IMR-90 (cell line): ENCODE measurements around the gene CATSPERB. TPM values are rescaled to one million over a fixed set of nuclear protein-coding genes. Genes with fewer than 3 reads are reported as not detected.

Source experiments
- ATAC-seq: fragments of 200-7000 bp; cut with Tn5 transposase; 2 replicates; pipeline ENCODE4 v1.9.1; 2020; ENCODE audit warnings: low read depth, mild to moderate bottlenecking, moderate library complexity
- BruUV-seq: library from RNA; stranded (reverse); fragments of 400-500 nt; replicated peaks from 2 replicates; lab custom pipeline; 2021; lab: Mats Ljungman, UMichigan
- CTCF ChIA-PET: fragments of 300-600 bp; formaldehyde crosslinking; extraction: SDS; loops from one replicate; lab custom pipeline; 2021; ENCODE audit warnings: antibody characterized with exemption; lab: Yijun Ruan, JAX
- POLR2A ChIA-PET: fragments of 300-600 bp; sonication (Branson Sonifier 250); formaldehyde crosslinking; loops from one replicate; lab custom pipeline; 2022; ENCODE audit warnings: antibody characterized with exemption; ENCODE audit not compliant: unreplicated experiment; lab: Charles Lee
- DNase-seq: peaks from one replicate; pipeline ENCODE4 v3.0.0; 2013
- H2AFZ ChIP-seq: replicated peaks from 2 replicates; pipeline ENCODE3; 2013; ENCODE audit warnings: low read length, mild to moderate bottlenecking; ENCODE audit not compliant: poor library complexity
- H2AK5ac ChIP-seq: 2 replicates; pipeline ENCODE4 v1.6.1; 2013; ENCODE audit warnings: low read depth, low read length, inconsistent platforms
- H2AK9ac ChIP-seq: replicated peaks from 2 replicates; pipeline ENCODE3; 2013; ENCODE audit warnings: mild to moderate bottlenecking, low read depth, low read length, moderate library complexity; ENCODE audit not compliant: poor library complexity
- H2BK120ac ChIP-seq: 2 replicates; pipeline ENCODE4 v1.6.1; 2013; ENCODE audit warnings: low read depth, low read length, inconsistent platforms
- H2BK15ac ChIP-seq: 3 replicates; pipeline ENCODE4 v1.6.1; 2013; ENCODE audit warnings: low read depth, low read length, inconsistent platforms
- H2BK20ac ChIP-seq: 2 replicates; pipeline ENCODE4 v1.6.1; 2013; ENCODE audit warnings: low read depth, mild to moderate bottlenecking, inconsistent platforms, low read length, moderate library complexity
- H2BK5ac ChIP-seq: 2 replicates; pipeline ENCODE4 v1.6.1; 2013; ENCODE audit warnings: mild to moderate bottlenecking, low read depth, low read length, inconsistent platforms; ENCODE audit not compliant: poor library complexity, severe bottlenecking
- H3K14ac ChIP-seq: replicated peaks from 2 replicates; pipeline ENCODE4 v1.6.1; 2013; ENCODE audit warnings: low read depth, low read length, inconsistent platforms
- H3K18ac ChIP-seq: 2 replicates; pipeline ENCODE4 v1.6.1; 2013; ENCODE audit warnings: low read depth, low read length, control low read depth
- H3K23ac ChIP-seq: 2 replicates; pipeline ENCODE4 v1.6.1; 2013; ENCODE audit warnings: low read depth, low read length, inconsistent platforms
- H3K27ac ChIP-seq: 2 replicates; pipeline ENCODE4 v1.5.1; 2013; ENCODE audit warnings: mild to moderate bottlenecking, control low read depth, low read length; ENCODE audit not compliant: insufficient read depth
- H3K27me3 ChIP-seq: 2 replicates; pipeline ENCODE4 v1.6.1; 2013; ENCODE audit warnings: low read length; ENCODE audit not compliant: control insufficient read depth, insufficient read depth
- H3K36me3 ChIP-seq: 2 replicates; pipeline ENCODE4 v1.6.1; 2013; ENCODE audit warnings: low read length, mixed read lengths; ENCODE audit not compliant: control insufficient read depth, insufficient read depth
- H3K4ac ChIP-seq: 2 replicates; pipeline ENCODE4 v1.6.1; 2013; ENCODE audit warnings: low read depth, low read length, inconsistent platforms
- H3K4me1 ChIP-seq: 2 replicates; pipeline ENCODE4 v1.6.1; 2013; ENCODE audit warnings: low read length, mixed read lengths; ENCODE audit not compliant: control insufficient read depth, insufficient read depth
- H3K4me2 ChIP-seq: 2 replicates; pipeline ENCODE4 v1.6.1; 2013; ENCODE audit warnings: low read depth, mild to moderate bottlenecking, control low read depth, low read length, moderate library complexity
- H3K4me3 ChIP-seq: 2 replicates; pipeline ENCODE4 v1.5.1; 2013; ENCODE audit warnings: low read depth, mild to moderate bottlenecking, control low read depth, low read length, moderate library complexity; ENCODE audit not compliant: insufficient read depth
- H3K56ac ChIP-seq: 2 replicates; pipeline ENCODE4 v1.6.1; 2013; ENCODE audit warnings: low read length, inconsistent platforms; ENCODE audit not compliant: insufficient read depth; ENCODE audit errors: extremely low read depth
- H3K79me1 ChIP-seq, 2 experiments: 2 replicates each; pipeline ENCODE4 v1.6.1; 2013; ENCODE audit warnings: low read length in 2 of 2, inconsistent platforms in 1 of 2, low read depth in 1 of 2
- H3K9ac ChIP-seq: 2 replicates; pipeline ENCODE4 v1.6.1; 2013; ENCODE audit warnings: low read depth, low read length, control low read depth
- H3K9me1 ChIP-seq: 2 replicates; pipeline ENCODE4 v1.6.1; 2013; ENCODE audit warnings: low read length, inconsistent platforms; ENCODE audit not compliant: insufficient read depth
- H3K9me3 ChIP-seq: 2 replicates; pipeline ENCODE4 v1.6.1; 2013; ENCODE audit warnings: low read length; ENCODE audit not compliant: control insufficient read depth, insufficient read depth
- H4K20me1 ChIP-seq: 2 replicates; pipeline ENCODE4 v1.6.1; 2013; ENCODE audit warnings: low read length, inconsistent platforms; ENCODE audit not compliant: insufficient read depth
- H4K5ac ChIP-seq: 2 replicates; pipeline ENCODE4 v1.6.1; 2013; ENCODE audit warnings: mild to moderate bottlenecking, low read depth, low read length, control low read depth
- H4K8ac ChIP-seq, 2 experiments: 2 replicates each; pipeline ENCODE4 v1.6.1; 2013; ENCODE audit warnings: low read depth in 2 of 2, low read length in 2 of 2, control low read depth in 1 of 2, inconsistent platforms in 1 of 2
- H4K91ac ChIP-seq: 2 replicates; pipeline ENCODE4 v1.6.1; 2013; ENCODE audit warnings: low read depth, low read length, inconsistent platforms; ENCODE audit not compliant: insufficient read depth
- BHLHE40 ChIP-seq: fragments of 150-350 bp; IDR thresholded peaks from 2 replicates; pipeline ENCODE4 v1.6.1; 2016; ENCODE audit warnings: mild to moderate bottlenecking, low read depth, low read length
- CEBPB ChIP-seq: IDR thresholded peaks from 2 replicates; pipeline ENCODE4 v1.6.1; 2012; ENCODE audit warnings: low read depth, low read length, improper control_type of control experiment
- CHD1 ChIP-seq: IDR thresholded peaks from 2 replicates; pipeline ENCODE4 v1.6.1; 2012; ENCODE audit warnings: low read depth, low read length, improper control_type of control experiment
- MAZ ChIP-seq: IDR thresholded peaks from 2 replicates; pipeline ENCODE4 v1.6.1; 2012; ENCODE audit warnings: low read depth, mild to moderate bottlenecking, low read length, improper control_type of control experiment, moderate library complexity, borderline replicate concordance
- MXI1 ChIP-seq: IDR thresholded peaks from 2 replicates; pipeline ENCODE4 v1.6.1; 2012; ENCODE audit warnings: low read depth, mild to moderate bottlenecking, low read length, moderate library complexity, borderline replicate concordance
- NFE2L2 ChIP-seq: fragments of 150-350 bp; IDR thresholded peaks from 2 replicates; pipeline ENCODE4 v1.6.1; 2016; ENCODE audit warnings: low read depth, mild to moderate bottlenecking, low read length
- POLR2A ChIP-seq: IDR thresholded peaks from 2 replicates; pipeline ENCODE4 v1.6.1; 2012; ENCODE audit warnings: mild to moderate bottlenecking, low read depth, low read length
- RAD21 ChIP-seq: IDR thresholded peaks from 2 replicates; pipeline ENCODE4 v1.6.1; 2012; ENCODE audit warnings: low read length, improper control_type of control experiment
- RCOR1 ChIP-seq: IDR thresholded peaks from 2 replicates; pipeline ENCODE4 v1.6.1; 2012; ENCODE audit warnings: mild to moderate bottlenecking, low read length, improper control_type of control experiment; ENCODE audit not compliant: insufficient replicate concordance
- WGBS, 2 experiments: methylation state at CpG; one replicate each; pipeline versions ENCODE4 v1.1.5 to v1.1.7; 2013; ENCODE audit warnings: missing lambda C conversion rate in 2 of 2; ENCODE audit not compliant: insufficient read length in 1 of 2; ENCODE audit errors: extremely low coverage in 2 of 2; 5-methylcytosine and 5-hydroxymethylcytosine counted together
- dilution Hi-C: fragments of 300-500 bp; cut with HindIII; formaldehyde crosslinking; loops from one replicate; pipeline ENCODE4 v1.14.3; 2018; ENCODE audit warnings: low sequenced_read_pairs; ENCODE audit not compliant: unreplicated experiment
- in situ Hi-C: fragments of 300-500 bp; cut with MboI; formaldehyde crosslinking; loops from 3 replicates; pipeline ENCODE4 v1.14.3; 2019; ENCODE audit warnings: low sequenced_read_pairs, inconsistent platforms, mixed read lengths
- intact Hi-C: fragments of 100-400 bp; cut with micrococcal nuclease; formaldehyde crosslinking; loops from 2 replicates; pipeline ENCODE4 v1.10.0; 2022
- polyA plus RNA-seq, 3 experiments: library from polyadenylated mRNA; depleted of rRNA; stranded (reverse); fragments of >200 nt; gene quantifications; 2 replicates each; pipeline ENCODE4 v1.2.3, GENCODE V29; 2012; ENCODE audit warnings: low replicate concordance in 1 of 3
- total RNA-seq: library from RNA; depleted of rRNA; stranded (reverse); fragments of >200 nt; gene quantifications from 2 replicates; pipeline ENCODE4 v1.2.3, GENCODE V29; 2012
- TF ChIP-seq, protein P1 (sequence below): fragments of 150-350 bp; IDR thresholded peaks from 2 replicates; pipeline ENCODE4 v1.6.1; 2017; ENCODE audit warnings: mild to moderate bottlenecking, antibody characterized with exemption, low read length, low read depth

The CATSPERB gene
- total and polyA plus RNA-seq, 2 of the 4 experiments (the other 2 are of a cell fraction): not detected

DNA sequence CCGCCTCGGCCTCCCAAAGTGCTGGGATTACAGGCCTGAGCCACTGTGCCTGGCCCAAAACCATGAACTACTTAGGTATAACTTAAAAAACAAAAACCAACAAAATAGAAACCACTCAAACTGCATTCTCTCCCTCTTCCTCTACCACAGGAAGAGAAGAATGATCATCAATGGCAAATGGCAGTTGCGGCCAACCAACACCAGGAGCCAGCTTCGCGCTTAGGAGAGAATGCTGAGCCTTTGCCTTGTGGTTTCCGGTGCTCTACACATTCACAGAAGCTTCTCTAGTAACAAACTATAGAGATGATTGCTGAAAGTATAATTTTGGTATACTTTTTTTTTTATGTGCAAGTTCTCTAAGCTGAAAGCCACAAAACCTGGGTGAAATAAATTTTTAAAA lies 17.1 kb downstream of the CATSPERB start:
- H3K18ac ChIP-seq: no peak overlapping the region
- BruUV-seq: no TSS peak

More for the DNA sequence above, 17.1 kb downstream of the CATSPERB start:
- no peak overlapping the region for H3K4me3 ChIP-seq
- H2BK120ac ChIP-seq: no peak overlapping the region
- H2AK5ac ChIP-seq: no peak overlapping the region
- no peak overlapping the region for H3K23ac ChIP-seq
- H3K9me1 ChIP-seq: no peaks in the 10 kb centered on the region
- no peak overlapping the region for H3K14ac ChIP-seq
- no peak overlapping the region for H3K9ac ChIP-seq
- WGBS, 2 experiments: no CpG with 5 or more reads among the region's 6 CpGs
- no peaks in the 10 kb centered on the region for H3K9me3 ChIP-seq
- no peaks in the 10 kb centered on the region for H3K36me3 ChIP-seq
- no peaks in the 10 kb centered on the region for H3K4me1 ChIP-seq
- ChIA-PET CTCF (no interaction called here), POLR2A (no interaction called here)
- no peak overlapping the region for H2BK5ac ChIP-seq
- H3K27ac ChIP-seq: no peak overlapping the region
- H2AK9ac ChIP-seq: no peak overlapping the region
- H3K79me1 ChIP-seq: no peaks in the 10 kb centered on the region
- H2AFZ ChIP-seq: no peak overlapping the region
- ATAC-seq (no peak), DNase-seq (no peak)
- H3K27me3 ChIP-seq: no peaks in the 10 kb centered on the region
- H4K8ac ChIP-seq: no peak overlapping the region
- in situ Hi-C loops: no loop called here
- no peak overlapping the region for H3K4ac ChIP-seq
- H4K5ac ChIP-seq: no peak overlapping the region
- TF ChIP-seq MAZ: no peak
- no peak for TF ChIP-seq MXI1
- TF ChIP-seq CHD1: no peak
- TF ChIP-seq RCOR1: no peak
- TF ChIP-seq, protein P1, sequence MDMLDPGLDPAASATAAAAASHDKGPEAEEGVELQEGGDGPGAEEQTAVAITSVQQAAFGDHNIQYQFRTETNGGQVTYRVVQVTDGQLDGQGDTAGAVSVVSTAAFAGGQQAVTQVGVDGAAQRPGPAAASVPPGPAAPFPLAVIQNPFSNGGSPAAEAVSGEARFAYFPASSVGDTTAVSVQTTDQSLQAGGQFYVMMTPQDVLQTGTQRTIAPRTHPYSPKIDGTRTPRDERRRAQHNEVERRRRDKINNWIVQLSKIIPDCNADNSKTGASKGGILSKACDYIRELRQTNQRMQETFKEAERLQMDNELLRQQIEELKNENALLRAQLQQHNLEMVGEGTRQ: no peak
- no peak for TF ChIP-seq NFE2L2
- no peak for TF ChIP-seq POLR2A
- no peak for TF ChIP-seq CEBPB
- TF ChIP-seq RAD21: no peak
- no peak for TF ChIP-seq BHLHE40
- no peak overlapping the region for H3K4me2 ChIP-seq
- no peak overlapping the region for H2BK20ac ChIP-seq
- intact Hi-C loops: no loop called here
- H4K20me1 ChIP-seq: no peaks in the 10 kb centered on the region
- no peak overlapping the region for H4K91ac ChIP-seq
- no peak overlapping the region for H3K56ac ChIP-seq
- dilution Hi-C loops: no loop called here
- H2BK15ac ChIP-seq: no peak overlapping the region
